HG02610 (cell line): Measurements from ENCODE around the gene FCRLB.
A peak's percentile ranks its signal among the peaks of the same experiment; 100 is the strongest.
"Not testable (repeated sequence)": the region's sequence is repeated elsewhere in the genome, so short reads cannot be mapped to it uniquely, and the experiment has no call there.

Experiments
- ATAC-seq: cut with Tn5 transposase; IDR thresholded peaks from one replicate; pipeline ENCODE4 v1.9.1; 2021; ENCODE audit warnings: mild to moderate bottlenecking, moderate library complexity; ENCODE audit not compliant: unreplicated experiment

FCRLB gene

GRCh38 chr1:161719325-161719611, 2.1 kb upstream of the FCRLB start:
- peak; percentile 51 for ATAC-seq

- no peak for ATAC-seq
Measured at GRCh38 chr1:161720422-161720821, 922 bp upstream of the FCRLB start.

- peak; percentile 37 for ATAC-seq
Measured at GRCh38 chr1:161721738-161722343, 497 bp downstream of the FCRLB start.

- no peak for ATAC-seq
Measured at GRCh38 chr1:161722406-161722805, 1.1 kb downstream of the FCRLB start.

GRCh38 chr1:161723459-161724141, 2.3 kb downstream of the FCRLB start:
- ATAC-seq = no peak

- ATAC-seq = not testable (repeated sequence)
Measured at GRCh38 chr1:161725258-161725907, 4.0 kb downstream of the FCRLB start.

GRCh38 chr1:161725908-161726472, 4.6 kb downstream of the FCRLB start:
- ATAC-seq = peak; percentile 18

GRCh38 chr1:161726473-161727255, 5.3 kb downstream of the FCRLB start:
- peak; percentile 53 for ATAC-seq

- ATAC-seq = no peak
Measured at GRCh38 chr1:161727256-161727924, 6.0 kb downstream of the FCRLB start.

- no peak for ATAC-seq
Measured at GRCh38 chr1:161728376-161729226, 7.3 kb downstream of the FCRLB start.

- ATAC-seq = peak; percentile 28
Measured at GRCh38 chr1:161730050-161730564, 8.8 kb downstream of the FCRLB start.

GRCh38 chr1:161731241-161731640, 9.9 kb downstream of the FCRLB start:
- ATAC-seq = no peak

GRCh38 chr1:161731981-161732718, 10.8 kb downstream of the FCRLB start:
- ATAC-seq = no peak

GRCh38 chr1:161733526-161733925, 12.2 kb downstream of the FCRLB start:
- ATAC-seq = no peak

GRCh38 chr1:161735837-161736236, 14.5 kb downstream of the FCRLB start:
- no peak for ATAC-seq

- ATAC-seq = no peak
Measured at GRCh38 chr1:161736335-161736969, 15.1 kb downstream of the FCRLB start.

- no peak for ATAC-seq
Measured at GRCh38 chr1:161737625-161738024, 16.3 kb downstream of the FCRLB start.

- peak; percentile 68 for ATAC-seq
Measured at GRCh38 chr1:161738627-161739287, 17.4 kb downstream of the FCRLB start.
